B cell (primary cell): ENCODE data around the gene UAP1L1.

Source experiments
- EZH2 ChIP-seq: IDR thresholded peaks from 2 replicates; pipeline ENCODE4 v1.6.1; 2012; ENCODE audit warnings: borderline replicate concordance, low read depth, mild to moderate bottlenecking, moderate library complexity, low read length; ENCODE audit not compliant: insufficient read depth, poor library complexity, severe bottlenecking
- TF ChIP-seq, protein P1 (sequence below): fragments of 200-600 bp; IDR thresholded peaks from one replicate; pipeline ENCODE4 v1.8.0; 2022; ENCODE audit warnings: antibody characterized with exemption, mild to moderate bottlenecking

GRCh38 chr9:137070906-137071275, 6.4 kb upstream of the UAP1L1 start:
- TF ChIP-seq, protein P1, sequence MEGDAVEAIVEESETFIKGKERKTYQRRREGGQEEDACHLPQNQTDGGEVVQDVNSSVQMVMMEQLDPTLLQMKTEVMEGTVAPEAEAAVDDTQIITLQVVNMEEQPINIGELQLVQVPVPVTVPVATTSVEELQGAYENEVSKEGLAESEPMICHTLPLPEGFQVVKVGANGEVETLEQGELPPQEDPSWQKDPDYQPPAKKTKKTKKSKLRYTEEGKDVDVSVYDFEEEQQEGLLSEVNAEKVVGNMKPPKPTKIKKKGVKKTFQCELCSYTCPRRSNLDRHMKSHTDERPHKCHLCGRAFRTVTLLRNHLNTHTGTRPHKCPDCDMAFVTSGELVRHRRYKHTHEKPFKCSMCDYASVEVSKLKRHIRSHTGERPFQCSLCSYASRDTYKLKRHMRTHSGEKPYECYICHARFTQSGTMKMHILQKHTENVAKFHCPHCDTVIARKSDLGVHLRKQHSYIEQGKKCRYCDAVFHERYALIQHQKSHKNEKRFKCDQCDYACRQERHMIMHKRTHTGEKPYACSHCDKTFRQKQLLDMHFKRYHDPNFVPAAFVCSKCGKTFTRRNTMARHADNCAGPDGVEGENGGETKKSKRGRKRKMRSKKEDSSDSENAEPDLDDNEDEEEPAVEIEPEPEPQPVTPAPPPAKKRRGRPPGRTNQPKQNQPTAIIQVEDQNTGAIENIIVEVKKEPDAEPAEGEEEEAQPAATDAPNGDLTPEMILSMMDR: no peak
- no peak for TF ChIP-seq EZH2
